Measurements from ENCODE around the gene BZW2. TPM values are rescaled to one million over a fixed set of nuclear protein-coding genes. Genes with fewer than 3 reads are reported as not detected.

BZW2 gene
- total RNA-seq, 6 donors from 2014 or later = 27.9 to 63.7 (median 31.9) TPM

- Histone ChIP-seq H3K27ac (peak overlapping the region in 3 of 4 donors; percentile 86 to 93 (median 91)), H3K27me3 (no peaks in the 10 kb centered on the region), H3K36me3 (no peaks in the 10 kb centered on the region), H3K4me3 (peak overlapping the region; percentile 56 to 84 (median 70)), H3K4me1 (peaks cover 9 to 40% (median 20%) of the 10 kb centered on the region in 4 donors), H3K9me3 (no peaks in the 10 kb centered on the region)
- DNase-seq (no peak), ATAC-seq (ENCODE audit: low FRiP score in 2 of 2) (no peak)
- no peak for TF ChIP-seq POLR2A (IDR thresholded peaks at IDR 0.05)
- no peak for TF ChIP-seq EP300 (IDR thresholded peaks at IDR 0.05)
- no peak for TF ChIP-seq POLR2AphosphoS5 (IDR thresholded peaks at IDR 0.05)
- no peak for TF ChIP-seq CTCF (IDR thresholded peaks at IDR 0.05)
- 71 to 78% methylated on average over 4 of the region's 4 CpGs for WGBS, 2 donors
These were observed 1.8 kb upstream of the BZW2 start for GRCh38 chr7:16644157-16644556.

- H3K4me3 ChIP-seq = peak overlapping the region; percentile 56 to 84 (median 70)
- no peaks in the 10 kb centered on the region for H3K36me3 ChIP-seq
- H3K9me3 ChIP-seq = no peaks in the 10 kb centered on the region
- peaks cover 9 to 40% (median 22%) of the 10 kb centered on the region in 4 donors for H3K4me1 ChIP-seq
- TF ChIP-seq POLR2A (IDR thresholded peaks at IDR 0.05) = no peak
- TF ChIP-seq POLR2AphosphoS5 (IDR thresholded peaks at IDR 0.05) = peak in 1 of 2 donors; percentile 34
- no peaks in the 10 kb centered on the region for H3K27me3 ChIP-seq
- 0 to 2% methylated on average over 12 to 57 of the region's 57 CpGs for WGBS, 2 donors
- H3K27ac ChIP-seq = peak overlapping the region; percentile 86 to 94 (median 92)
- peak; percentile 64 to 67 for ATAC-seq (ENCODE audit: low FRiP score in 2 of 2)
- peak; percentile 73 to 91 for DNase-seq
These were observed 1.1 kb upstream of the BZW2 start for GRCh38 chr7:16644636-16645592.

- Histone ChIP-seq H3K4me3 (peak overlapping the region; percentile 68 to 94 (median 78)), H3K36me3 (no peaks in the 10 kb centered on the region), H3K27me3 (no peaks in the 10 kb centered on the region), H3K4me1 (peaks cover 9 to 40% (median 25%) of the 10 kb centered on the region in 4 donors), H3K27ac (peak overlapping the region; percentile 86 to 94 (median 92)), H3K9me3 (no peaks in the 10 kb centered on the region)
- 3 to 4% methylated on average over 8 to 29 of the region's 29 CpGs for WGBS, 2 donors
- ATAC-seq (ENCODE audit: low FRiP score in 2 of 2) (peak; percentile 4 to 9), DNase-seq (peak in 1 of 2 donors; percentile 88)
- TF ChIP-seq CTCF (IDR thresholded peaks at IDR 0.05) (no peak), EP300 (IDR thresholded peaks at IDR 0.05) (no peak), POLR2A (IDR thresholded peaks at IDR 0.05) (no peak), POLR2AphosphoS5 (IDR thresholded peaks at IDR 0.05) (no peak)
These were observed 591 bp downstream of the BZW2 start for GRCh38 chr7:16646472-16647072.

- H3K9me3 ChIP-seq = no peaks in the 10 kb centered on the region
- TF ChIP-seq CTCF (IDR thresholded peaks at IDR 0.05) = no peak
- no peak for TF ChIP-seq POLR2AphosphoS5 (IDR thresholded peaks at IDR 0.05)
- no peak for TF ChIP-seq EP300 (IDR thresholded peaks at IDR 0.05)
- TF ChIP-seq POLR2A (IDR thresholded peaks at IDR 0.05) = no peak
- no peak for ATAC-seq (ENCODE audit: low FRiP score in 2 of 2)
- DNase-seq = no peak
- H3K36me3 ChIP-seq = no peaks in the 10 kb centered on the region
- no peak overlapping the region for H3K27ac ChIP-seq
- WGBS, 2 donors = 54 to 66% methylated on average over 2 of the region's 2 CpGs
- peak overlapping the region in 2 of 4 donors; percentile 73 to 84 for H3K4me3 ChIP-seq
- H3K4me1 ChIP-seq = peaks cover 14 to 40% (median 33%) of the 10 kb centered on the region in 4 donors
- H3K27me3 ChIP-seq = no peaks in the 10 kb centered on the region
These were observed 1.5 kb downstream of the BZW2 start for GRCh38 chr7:16647435-16647960.

GRCh38 chr7:16648551-16648950 lies 2.6 kb downstream of the BZW2 start:
- DNase-seq = peak in 1 of 2 donors; percentile 74
- peak overlapping the region in 2 of 4 donors; percentile 18 to 44 for H3K27ac ChIP-seq

More at GRCh38 chr7:16648551-16648950, 2.6 kb downstream of the BZW2 start:
- TF ChIP-seq POLR2A (IDR thresholded peaks at IDR 0.05) = no peak
- TF ChIP-seq POLR2AphosphoS5 (IDR thresholded peaks at IDR 0.05) = no peak
- TF ChIP-seq EP300 (IDR thresholded peaks at IDR 0.05) = no peak
- TF ChIP-seq CTCF (IDR thresholded peaks at IDR 0.05) = no peak
- Histone ChIP-seq H3K9me3 (no peaks in the 10 kb centered on the region), H3K36me3 (no peaks in the 10 kb centered on the region), H3K27me3 (no peaks in the 10 kb centered on the region), H3K4me3 (no peak overlapping the region), H3K4me1 (peaks cover 14 to 35% (median 34%) of the 10 kb centered on the region in 4 donors)
- ATAC-seq (ENCODE audit: low FRiP score in 2 of 2) = no peak
- 38 to 68% methylated on average over 1 of the region's 1 CpG for WGBS, 2 donors

Data from upper lobe of left lung (tissue), 6 donors.